Measurements from ENCODE around the gene AUTS2.

Gene AUTS2

DNA sequence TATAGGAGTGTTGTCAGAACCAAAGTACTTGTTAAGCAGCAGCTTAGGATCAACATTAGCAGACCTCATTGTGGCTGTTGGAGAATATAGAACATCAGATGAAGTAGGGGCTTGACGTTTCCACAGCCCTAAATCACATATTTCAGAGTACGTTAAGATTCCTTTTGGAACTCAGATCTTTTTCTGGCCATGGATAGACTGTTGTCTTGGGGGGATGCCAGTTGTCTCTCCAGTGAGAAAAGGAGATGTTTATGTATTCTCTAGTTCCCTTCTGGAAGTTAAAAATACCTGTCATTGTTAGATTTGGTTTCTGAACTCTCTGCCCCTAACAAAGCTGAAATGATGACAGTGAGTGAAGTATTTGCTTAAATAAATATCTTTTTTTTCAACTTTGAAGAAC is 191.3 kb downstream of the AUTS2 start:
- H3K9me3 ChIP-seq (ENCODE audit: insufficient read depth, low read depth, low read length), result no peaks in the 10 kb centered on the region; the same call in 1 of the 2 replicates
- no peaks in the 10 kb centered on the region for H3K4me1 ChIP-seq (ENCODE audit: insufficient read depth, low read length)
- no peak overlapping the region for H3K27ac ChIP-seq (ENCODE audit: low read length)
- no peaks in the 10 kb centered on the region for H3K27me3 ChIP-seq (ENCODE audit: insufficient read depth, low read length)
- H3K9ac ChIP-seq (ENCODE audit: low read depth, low read length), result no peak overlapping the region
- H3K36me3 ChIP-seq (ENCODE audit: insufficient read depth, low read depth, low read length), result no peaks in the 10 kb centered on the region
- H3K4me3 ChIP-seq (ENCODE audit: low read length), result no peak overlapping the region

DNA sequence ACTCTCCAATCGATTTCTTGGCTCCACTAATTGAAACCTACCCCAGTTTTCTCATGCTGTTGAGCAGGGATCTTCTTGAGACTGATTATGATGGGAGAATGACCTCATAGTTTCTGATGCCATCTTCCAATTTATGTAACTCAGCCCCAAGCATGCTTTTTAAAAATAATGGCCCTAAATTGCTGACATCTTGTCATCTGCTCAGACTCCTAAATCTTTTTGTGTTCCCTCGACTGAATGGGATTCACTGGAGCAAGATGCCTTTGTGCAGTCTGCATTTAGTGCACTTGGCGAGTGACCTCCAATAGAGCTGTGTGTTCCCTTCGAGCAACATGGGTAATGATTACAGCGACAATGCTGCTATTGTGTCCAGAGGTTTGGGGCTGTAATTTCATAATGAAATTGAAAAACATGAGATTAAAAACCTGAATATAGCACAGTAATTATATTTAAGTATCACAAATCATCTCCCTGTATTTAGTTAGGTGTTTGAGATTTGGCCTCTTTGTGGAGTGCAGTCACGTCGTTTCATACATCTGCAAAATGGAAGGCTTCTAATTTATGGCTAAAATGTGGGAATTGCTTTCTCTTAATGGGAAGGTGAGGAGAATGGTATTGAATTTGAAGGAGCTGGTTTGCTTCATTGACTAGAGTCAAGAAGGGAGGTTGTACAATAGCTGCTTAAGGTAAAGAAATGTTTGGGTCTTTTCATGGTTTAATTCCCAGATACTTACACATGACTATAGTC is 192.9 kb downstream of the AUTS2 start:
- H3K4me3 ChIP-seq (ENCODE audit: low read length), result no peak overlapping the region
- H3K4me1 ChIP-seq (ENCODE audit: insufficient read depth, low read length), result no peaks in the 10 kb centered on the region
- no peak overlapping the region for H3K9ac ChIP-seq (ENCODE audit: low read depth, low read length)
- H3K27ac ChIP-seq (ENCODE audit: low read length), result no peak overlapping the region
- H3K36me3 ChIP-seq (ENCODE audit: insufficient read depth, low read depth, low read length), result no peaks in the 10 kb centered on the region
- no peaks in the 10 kb centered on the region for H3K27me3 ChIP-seq (ENCODE audit: insufficient read depth, low read length)
- no peaks in the 10 kb centered on the region for H3K9me3 ChIP-seq (ENCODE audit: insufficient read depth, low read depth, low read length)

DNA sequence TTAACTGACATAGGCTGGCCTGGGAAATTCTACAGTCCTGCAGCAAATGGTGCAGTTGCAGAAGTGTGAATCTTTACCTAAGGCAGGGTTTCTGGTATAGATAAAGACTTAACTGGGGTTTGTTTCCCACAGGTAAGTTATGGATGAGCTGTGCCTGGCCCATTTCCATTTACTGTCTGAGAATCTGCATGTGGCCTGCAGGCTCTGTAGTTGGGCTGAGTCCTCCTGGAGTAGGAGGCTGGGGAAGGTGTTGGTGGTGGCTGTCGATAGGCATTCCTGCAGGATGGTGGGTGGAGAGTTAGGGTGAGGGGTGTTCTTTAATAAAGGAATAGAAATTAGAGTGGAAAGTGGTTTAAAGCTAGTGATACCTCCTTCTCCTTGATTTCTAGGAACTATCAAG is 193.5 kb downstream of the AUTS2 start:
- no peak overlapping the region for H3K4me3 ChIP-seq (ENCODE audit: low read length)
- H3K36me3 ChIP-seq (ENCODE audit: insufficient read depth, low read depth, low read length), result no peaks in the 10 kb centered on the region
- H3K27me3 ChIP-seq (ENCODE audit: insufficient read depth, low read length), result no peaks in the 10 kb centered on the region
- no peaks in the 10 kb centered on the region for H3K9me3 ChIP-seq (ENCODE audit: insufficient read depth, low read depth, low read length)
- H3K27ac ChIP-seq (ENCODE audit: low read length), result no peak overlapping the region
- no peaks in the 10 kb centered on the region for H3K4me1 ChIP-seq (ENCODE audit: insufficient read depth, low read length)
- no peak overlapping the region for H3K9ac ChIP-seq (ENCODE audit: low read depth, low read length)

DNA sequence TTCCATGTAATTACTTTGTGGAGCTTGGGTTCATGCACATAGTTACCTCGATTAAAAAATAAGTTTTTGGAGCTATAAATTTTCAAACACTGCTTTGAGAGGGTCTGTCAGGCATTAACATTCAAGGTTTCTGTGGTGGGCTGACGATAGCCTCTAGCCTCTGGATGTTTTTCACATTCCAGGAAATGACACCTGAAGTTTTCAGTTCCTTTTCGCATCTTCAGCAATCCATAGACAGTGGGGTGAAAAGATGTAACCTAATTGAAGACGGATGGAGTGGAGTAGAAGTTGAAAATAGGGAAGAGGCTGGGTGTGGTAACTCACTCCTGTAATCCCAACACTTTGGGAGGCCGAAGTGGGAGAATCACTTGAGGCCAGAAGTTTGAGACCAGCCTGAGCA is 197.7 kb downstream of the AUTS2 start:
- Histone ChIP-seq H3K27ac (ENCODE audit: low read length) (no peak overlapping the region), H3K4me1 (ENCODE audit: insufficient read depth, low read length) (peaks cover 13% of the 10 kb centered on the region), H3K36me3 (ENCODE audit: insufficient read depth, low read depth, low read length) (no peaks in the 10 kb centered on the region), H3K27me3 (ENCODE audit: insufficient read depth, low read length) (no peaks in the 10 kb centered on the region), H3K9ac (ENCODE audit: low read depth, low read length) (no peak overlapping the region), H3K9me3 (ENCODE audit: insufficient read depth, low read depth, low read length) (no peaks in the 10 kb centered on the region), H3K4me3 (ENCODE audit: low read length) (no peak overlapping the region)

DNA sequence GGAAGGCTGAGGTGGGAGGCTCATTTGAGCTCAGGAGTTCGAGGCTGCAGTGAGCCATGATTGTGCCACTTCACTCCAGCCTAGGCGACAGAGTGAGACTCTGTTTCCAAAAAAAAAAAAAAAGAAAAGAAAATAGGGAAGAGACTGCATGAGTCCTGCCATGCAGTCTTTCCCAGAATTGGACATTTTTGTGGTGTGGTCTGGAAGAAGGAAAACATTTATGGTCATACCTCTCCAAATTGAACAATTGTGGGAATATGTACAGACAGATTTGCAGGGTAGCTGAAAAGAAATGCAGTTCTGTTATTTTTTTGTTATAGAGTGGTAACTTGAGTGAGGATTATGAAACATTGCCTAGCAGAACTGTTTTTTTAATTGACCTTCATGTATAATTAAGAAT is 198.1 kb downstream of the AUTS2 start:
- H3K4me3 ChIP-seq (ENCODE audit: low read length), result no peak overlapping the region
- H3K27me3 ChIP-seq (ENCODE audit: insufficient read depth, low read length), result no peaks in the 10 kb centered on the region
- no peaks in the 10 kb centered on the region for H3K36me3 ChIP-seq (ENCODE audit: insufficient read depth, low read depth, low read length)
- no peaks in the 10 kb centered on the region for H3K9me3 ChIP-seq (ENCODE audit: insufficient read depth, low read depth, low read length)
- H3K9ac ChIP-seq (ENCODE audit: low read depth, low read length), result no peak overlapping the region
- H3K27ac ChIP-seq (ENCODE audit: low read length), result no peak overlapping the region
- H3K4me1 ChIP-seq (ENCODE audit: insufficient read depth, low read length), result peaks cover 13% of the 10 kb centered on the region

DNA sequence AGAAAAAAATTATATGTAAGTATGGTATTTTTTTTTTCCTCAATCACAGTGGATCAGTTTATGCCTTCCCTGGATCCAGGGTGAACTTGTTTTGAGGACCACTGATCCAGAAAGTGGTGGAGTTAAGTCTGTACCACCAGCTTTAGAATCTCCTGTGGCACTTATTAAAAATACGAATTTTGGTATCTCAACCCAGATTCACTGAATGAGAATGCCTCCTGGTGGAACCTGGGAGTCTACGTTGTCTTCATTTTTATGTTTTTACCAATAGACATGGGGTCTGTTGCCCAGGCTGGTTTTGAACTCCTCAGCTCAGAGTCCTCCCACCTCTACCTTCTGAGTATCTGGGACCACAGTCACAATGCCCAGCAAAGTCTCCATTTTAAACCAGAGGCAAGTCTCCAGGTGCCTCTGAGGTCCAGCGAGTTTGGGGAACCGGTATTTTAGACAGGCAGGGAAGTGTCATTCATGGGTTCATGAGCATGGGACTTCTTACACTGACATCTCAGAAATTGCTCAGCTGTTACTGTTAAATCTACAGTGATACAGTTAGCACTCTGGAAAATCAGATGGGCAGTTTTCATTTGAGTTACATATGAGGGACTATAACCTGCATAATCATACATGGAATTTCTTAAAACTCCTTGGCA is 200.9 kb downstream of the AUTS2 start:
- no peak overlapping the region for H3K27ac ChIP-seq (ENCODE audit: low read length)
- H3K4me3 ChIP-seq (ENCODE audit: low read length), result no peak overlapping the region
- H3K4me1 ChIP-seq (ENCODE audit: insufficient read depth, low read length), result peaks cover 19% of the 10 kb centered on the region
- no peaks in the 10 kb centered on the region for H3K9me3 ChIP-seq (ENCODE audit: insufficient read depth, low read depth, low read length)
- H3K36me3 ChIP-seq (ENCODE audit: insufficient read depth, low read depth, low read length), result no peaks in the 10 kb centered on the region
- H3K9ac ChIP-seq (ENCODE audit: low read depth, low read length), result no peak overlapping the region
- no peaks in the 10 kb centered on the region for H3K27me3 ChIP-seq (ENCODE audit: insufficient read depth, low read length)

DNA sequence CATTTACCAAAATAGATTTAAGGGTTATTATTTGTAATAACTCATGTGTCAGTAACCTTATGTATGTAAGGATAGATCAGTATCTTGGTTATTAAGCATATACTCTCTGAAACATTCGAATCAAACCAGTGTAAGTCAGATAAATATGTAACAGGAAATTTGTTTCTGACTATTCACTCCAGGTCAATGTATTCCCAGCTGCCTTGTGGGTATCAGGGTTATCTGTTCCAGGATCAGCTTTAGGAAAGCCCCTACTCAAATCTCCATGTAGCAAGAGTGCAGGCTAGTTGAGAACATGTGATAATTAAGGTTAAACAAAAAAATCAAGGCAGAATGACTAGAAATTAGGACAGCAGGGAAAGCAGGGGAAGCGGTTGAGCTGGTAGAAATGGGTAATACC is 201.7 kb downstream of the AUTS2 start:
- Histone ChIP-seq H3K9me3 (ENCODE audit: insufficient read depth, low read depth, low read length) (no peaks in the 10 kb centered on the region), H3K4me3 (ENCODE audit: low read length) (no peak overlapping the region), H3K27ac (ENCODE audit: low read length) (no peak overlapping the region), H3K36me3 (ENCODE audit: insufficient read depth, low read depth, low read length) (no peaks in the 10 kb centered on the region), H3K9ac (ENCODE audit: low read depth, low read length) (no peak overlapping the region), H3K27me3 (ENCODE audit: insufficient read depth, low read length) (no peaks in the 10 kb centered on the region), H3K4me1 (ENCODE audit: insufficient read depth, low read length) (peaks cover 19% of the 10 kb centered on the region)

DNA sequence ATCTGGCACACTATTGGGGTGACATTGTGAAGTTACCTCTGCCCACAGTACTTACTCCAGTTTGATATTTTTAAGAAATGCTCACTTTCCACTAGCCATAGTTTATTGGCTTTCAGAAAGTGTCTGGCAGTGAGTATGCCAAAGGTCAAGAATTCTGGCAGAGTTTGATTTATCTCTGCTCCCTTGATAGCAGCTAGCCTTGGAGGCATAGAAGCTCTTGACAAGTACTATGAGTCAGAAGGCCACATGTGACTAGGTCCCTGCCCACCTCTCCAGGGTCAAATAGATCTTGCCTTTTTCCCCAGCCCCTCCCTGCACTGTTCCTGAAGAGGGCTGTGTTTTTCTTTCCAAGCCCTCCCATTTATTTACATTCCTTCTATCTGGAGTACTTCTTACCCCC is 202.2 kb downstream of the AUTS2 start:
- H3K36me3 ChIP-seq (ENCODE audit: insufficient read depth, low read depth, low read length), result no peaks in the 10 kb centered on the region
- H3K4me3 ChIP-seq (ENCODE audit: low read length), result no peak overlapping the region
- peaks cover 19% of the 10 kb centered on the region for H3K4me1 ChIP-seq (ENCODE audit: insufficient read depth, low read length)
- no peaks in the 10 kb centered on the region for H3K9me3 ChIP-seq (ENCODE audit: insufficient read depth, low read depth, low read length)
- no peaks in the 10 kb centered on the region for H3K27me3 ChIP-seq (ENCODE audit: insufficient read depth, low read length)
- H3K27ac ChIP-seq (ENCODE audit: low read length), result no peak overlapping the region
- H3K9ac ChIP-seq (ENCODE audit: low read depth, low read length), result no peak overlapping the region

DNA sequence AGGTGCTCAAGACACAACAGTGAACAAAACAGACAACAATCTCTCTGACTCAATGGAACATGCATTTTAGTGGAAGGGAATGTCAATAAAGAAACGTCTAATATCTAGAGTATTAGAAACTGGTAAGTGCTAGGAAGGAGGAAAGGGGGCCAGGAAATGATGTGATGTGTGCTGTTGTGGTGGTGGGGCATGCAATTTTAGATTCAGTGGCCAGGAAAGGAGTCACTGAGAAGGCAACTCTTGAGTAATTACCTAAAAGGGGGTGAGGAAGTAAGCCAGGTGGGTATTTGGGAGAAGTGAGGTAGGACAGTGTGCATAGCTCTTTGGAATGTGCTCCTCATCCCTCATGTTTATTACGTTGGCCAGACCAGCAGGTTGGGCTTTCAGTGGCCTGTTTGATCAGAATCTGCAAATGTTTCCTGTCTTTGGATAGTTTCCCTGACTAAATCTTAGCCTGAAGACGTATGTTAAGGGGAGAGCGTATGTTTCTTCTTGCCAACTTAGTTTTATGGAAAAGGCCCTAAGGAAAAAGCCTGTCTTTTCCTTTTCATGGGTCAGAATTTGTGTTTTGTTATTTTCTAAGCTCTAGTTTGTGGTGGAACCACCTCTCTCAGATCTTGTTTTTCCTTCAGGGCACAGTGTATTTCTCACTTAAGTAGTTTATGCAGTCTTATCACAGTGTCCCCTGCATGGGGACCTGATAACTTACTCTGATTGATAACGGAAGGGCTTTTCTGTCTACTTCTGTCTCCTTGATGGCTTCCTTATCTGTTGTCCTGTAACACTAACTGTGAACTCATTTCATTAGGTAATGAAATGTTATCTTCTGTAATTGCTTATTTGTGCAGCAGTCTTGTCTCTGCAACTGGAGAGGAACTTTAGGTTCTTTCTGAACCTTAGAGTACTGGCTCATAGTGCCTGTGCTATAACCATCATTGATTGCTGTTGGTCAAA is 203.7 kb downstream of the AUTS2 start:
- Histone ChIP-seq H3K27ac (ENCODE audit: low read length) (no peak overlapping the region), H3K4me3 (ENCODE audit: low read length) (no peak overlapping the region)

DNA sequence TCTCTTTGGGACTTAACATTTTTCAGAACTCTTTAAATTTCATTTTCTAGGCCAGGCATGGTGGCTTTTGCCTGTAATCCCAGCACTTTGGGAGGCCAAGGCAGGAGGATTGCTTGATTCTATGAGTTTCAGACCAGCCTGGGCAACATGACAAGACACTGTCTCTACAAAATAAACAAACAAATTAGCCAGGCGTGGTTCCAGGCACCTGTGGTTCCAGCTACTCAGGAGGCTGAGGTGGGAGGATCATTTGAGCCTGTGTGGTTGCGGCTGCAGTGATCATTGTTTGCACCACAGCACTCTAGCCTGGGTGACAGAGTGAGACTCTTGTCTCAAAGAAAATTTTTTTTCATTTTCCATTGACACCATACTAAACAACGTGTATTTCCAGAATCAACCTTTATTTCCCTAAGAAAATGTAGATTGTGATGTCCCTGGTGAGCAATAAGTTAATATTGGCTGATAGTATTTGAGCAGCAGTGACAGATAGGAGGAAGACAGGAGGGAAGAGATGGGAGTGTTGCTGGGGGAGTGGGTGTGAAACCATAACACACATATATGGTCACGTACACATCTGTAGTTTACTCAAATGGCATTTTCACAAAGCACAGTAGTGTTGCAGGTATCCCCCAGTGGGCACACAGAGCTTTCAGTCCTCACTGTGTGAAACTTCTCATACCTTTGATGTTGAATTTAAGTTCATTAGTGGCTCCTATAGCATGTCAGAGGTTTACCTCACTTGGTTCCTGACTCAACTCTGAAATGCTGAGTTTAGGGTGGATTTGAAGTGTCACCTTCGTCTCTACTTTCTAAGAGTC is 205.6 kb downstream of the AUTS2 start:
- no peak overlapping the region for H3K27ac ChIP-seq (ENCODE audit: low read length)

More for the DNA sequence above, 203.7 kb downstream of the AUTS2 start:
- H3K27me3 ChIP-seq (ENCODE audit: insufficient read depth, low read length), result no peaks in the 10 kb centered on the region
- no peak overlapping the region for H3K9ac ChIP-seq (ENCODE audit: low read depth, low read length)
- no peaks in the 10 kb centered on the region for H3K36me3 ChIP-seq (ENCODE audit: insufficient read depth, low read depth, low read length)
- peaks cover 19% of the 10 kb centered on the region for H3K4me1 ChIP-seq (ENCODE audit: insufficient read depth, low read length)
- no peaks in the 10 kb centered on the region for H3K9me3 ChIP-seq (ENCODE audit: insufficient read depth, low read depth, low read length)

DNA sequence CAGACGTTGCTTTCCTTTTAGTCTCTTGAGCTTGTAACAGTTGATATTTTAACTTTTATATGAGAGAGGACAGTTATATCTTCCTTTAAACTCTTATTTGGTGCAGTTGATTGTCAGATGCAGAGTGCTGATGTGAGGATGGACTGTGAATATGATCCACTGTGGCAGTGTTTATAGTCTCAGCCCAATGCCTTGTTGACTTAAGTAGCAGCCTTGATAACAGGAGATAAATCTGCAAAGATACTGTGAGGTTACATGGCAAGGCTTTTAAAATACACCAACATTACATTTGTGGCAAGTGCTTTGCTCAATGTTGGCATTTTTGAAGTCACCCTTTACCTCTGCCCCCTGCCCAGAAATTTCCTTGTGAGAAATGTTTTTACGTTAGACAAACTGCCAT is 206.7 kb downstream of the AUTS2 start:
- H3K27me3 ChIP-seq (ENCODE audit: insufficient read depth, low read length), result no peaks in the 10 kb centered on the region
- H3K4me1 ChIP-seq (ENCODE audit: insufficient read depth, low read length), result peaks cover 15% of the 10 kb centered on the region
- H3K9ac ChIP-seq (ENCODE audit: low read depth, low read length), result no peak overlapping the region
- H3K4me3 ChIP-seq (ENCODE audit: low read length), result no peak overlapping the region
- no peaks in the 10 kb centered on the region for H3K9me3 ChIP-seq (ENCODE audit: insufficient read depth, low read depth, low read length)
- no peaks in the 10 kb centered on the region for H3K36me3 ChIP-seq (ENCODE audit: insufficient read depth, low read depth, low read length)
- H3K27ac ChIP-seq (ENCODE audit: low read length), result no peak overlapping the region

More for the DNA sequence above, 205.6 kb downstream of the AUTS2 start:
- Histone ChIP-seq H3K4me1 (ENCODE audit: insufficient read depth, low read length) (peaks cover 19% of the 10 kb centered on the region), H3K27me3 (ENCODE audit: insufficient read depth, low read length) (no peaks in the 10 kb centered on the region), H3K9me3 (ENCODE audit: insufficient read depth, low read depth, low read length) (no peaks in the 10 kb centered on the region), H3K9ac (ENCODE audit: low read depth, low read length) (no peak overlapping the region), H3K4me3 (ENCODE audit: low read length) (no peak overlapping the region), H3K36me3 (ENCODE audit: insufficient read depth, low read depth, low read length) (no peaks in the 10 kb centered on the region)

Data from iPS-20b (cell line).